Neural progenitor cell (in vitro differentiated cells): ENCODE measurements around the gene SLC48A1. TPM values are rescaled to one million over a fixed set of nuclear protein-coding genes. Genes with fewer than 3 reads are reported as not detected.
A peak's percentile ranks its signal among the peaks of the same experiment; 100 is the strongest.

ENCODE experiments used
- DNase-seq: peaks from one replicate; pipeline ENCODE4 v3.0.0-alpha.2; 2016; ENCODE audit warnings: low spot score
- H2AFZ ChIP-seq: fragments of 200-600 bp; sonication (generic); replicated peaks from 2 replicates; pipeline ENCODE4 v1.6.1; 2016; ENCODE audit warnings: antibody characterized with exemption
- H3F3A ChIP-seq: fragments of 200-600 bp; sonication (generic); 2 replicates; pipeline ENCODE4 v1.6.1; 2016; ENCODE audit warnings: antibody characterized with exemption, low read depth
- H3K27ac ChIP-seq: fragments of 200-600 bp; sonication (generic); 2 replicates; pipeline ENCODE4 v1.5.1; 2016; ENCODE audit warnings: mild to moderate bottlenecking
- H3K27me3 ChIP-seq: fragments of 200-600 bp; sonication (generic); 2 replicates; pipeline ENCODE4 v1.6.1; 2016; ENCODE audit warnings: mild to moderate bottlenecking, moderate library complexity
- H3K36me3 ChIP-seq: fragments of 200-600 bp; sonication (generic); 2 replicates; pipeline ENCODE4 v1.5.1; 2016
- H3K4me1 ChIP-seq: fragments of 200-600 bp; sonication (generic); 2 replicates; pipeline ENCODE4 v1.6.1; 2016; ENCODE audit warnings: mixed run types
- H3K4me2 ChIP-seq: fragments of 200-600 bp; sonication (generic); 2 replicates; pipeline ENCODE4 v1.6.1; 2016
- H3K4me3 ChIP-seq: fragments of 200-600 bp; sonication (generic); 2 replicates; pipeline ENCODE4 v1.5.1; 2016
- H3K79me2 ChIP-seq: fragments of 200-600 bp; sonication (generic); 2 replicates; pipeline ENCODE4 v1.6.1; 2016; ENCODE audit warnings: low read depth
- H3K9ac ChIP-seq: fragments of 200-600 bp; sonication (generic); 2 replicates; pipeline ENCODE4 v1.6.1; 2016
- H3K9me3 ChIP-seq: fragments of 200-600 bp; sonication (generic); 2 replicates; pipeline ENCODE4 v1.5.1; 2016; ENCODE audit warnings: low read depth
- H4K20me1 ChIP-seq: fragments of 200-600 bp; sonication (generic); 2 replicates; pipeline ENCODE4 v1.6.1; 2016; ENCODE audit warnings: low read depth
- H3K27ac Mint-ChIP-seq: 3 replicates; pipeline ENCODE4 v1.8.0; 2021; ENCODE audit warnings: mixed read lengths
- H3K27me3 Mint-ChIP-seq: 2 replicates; pipeline ENCODE4 v1.8.0; 2022; ENCODE audit warnings: low read depth, mild to moderate bottlenecking, inconsistent platforms, moderate library complexity, mixed read lengths; ENCODE audit not compliant: insufficient read depth
- H3K36me3 Mint-ChIP-seq: 3 replicates; pipeline ENCODE4 v1.8.0; 2021; ENCODE audit warnings: mixed read lengths
- H3K4me1 Mint-ChIP-seq: 3 replicates; pipeline ENCODE4 v1.8.0; 2021; ENCODE audit warnings: mixed read lengths
- H3K4me3 Mint-ChIP-seq: 3 replicates; pipeline ENCODE4 v1.8.0; 2021; ENCODE audit warnings: mild to moderate bottlenecking, moderate library complexity, mixed read lengths
- H3K9me3 Mint-ChIP-seq: 3 replicates; pipeline ENCODE4 v1.8.0; 2020; ENCODE audit warnings: mixed read lengths
- CTCF ChIP-seq: fragments of 200-600 bp; sonication (generic); IDR thresholded peaks from 2 replicates; pipeline ENCODE4 v1.5.1; 2017; ENCODE audit warnings: antibody characterized with exemption, mild to moderate bottlenecking
- EZH2 ChIP-seq: fragments of 200-600 bp; sonication (generic); IDR thresholded peaks from 2 replicates; pipeline ENCODE4 v1.6.1; 2017; ENCODE audit warnings: antibody characterized with exemption, mild to moderate bottlenecking, moderate library complexity
- EZH2phosphoT487 ChIP-seq: fragments of 200-600 bp; sonication (generic); IDR thresholded peaks from 2 replicates; pipeline ENCODE4 v1.6.1; 2017; ENCODE audit warnings: antibody characterized with exemption
- total RNA-seq: library from RNA; depleted of rRNA; stranded (reverse); fragments of >200 nt; gene quantifications from 2 replicates; pipeline ENCODE4 v1.2.3, GENCODE V29; 2015; ENCODE audit warnings: low replicate concordance

The SLC48A1 gene
- total RNA-seq, 1 donor from 2014 or later: 8.3 TPM

GRCh38 chr12:47754126-47754525, 18.9 kb upstream of the SLC48A1 start:
- Histone ChIP-seq H3K36me3 (no peaks in the 10 kb centered on the region), H3F3A (peaks cover 16% of the 10 kb centered on the region), H3K9me3 (no peaks in the 10 kb centered on the region), H4K20me1 (no peaks in the 10 kb centered on the region), H3K27ac (no peak overlapping the region), H3K27me3 (peaks cover under 1% of the 10 kb centered on the region), H3K4me3 (no peak overlapping the region), H3K4me1 (peaks cover 27% of the 10 kb centered on the region), H3K4me2 (no peak overlapping the region), H2AFZ (no peak overlapping the region), H3K79me2 (no peaks in the 10 kb centered on the region), H3K9ac (no peak overlapping the region)
- Mint-ChIP-seq H3K4me3 (no peak overlapping the region), H3K4me1 (peaks cover 39% of the 10 kb centered on the region), H3K36me3 (no peaks in the 10 kb centered on the region), H3K9me3 (no peaks in the 10 kb centered on the region), H3K27me3 (peaks cover 11% of the 10 kb centered on the region), H3K27ac (no peak overlapping the region)
- no peak for DNase-seq
- no peak for TF ChIP-seq CTCF
- TF ChIP-seq EZH2: no peak
- TF ChIP-seq EZH2phosphoT487: no peak

GRCh38 chr12:47754881-47755280, 18.2 kb upstream of the SLC48A1 start:
- Histone ChIP-seq H3K4me2 (no peak overlapping the region), H3K27me3 (peaks cover 8% of the 10 kb centered on the region), H3K79me2 (no peaks in the 10 kb centered on the region), H3K36me3 (no peaks in the 10 kb centered on the region), H3K4me1 (peaks cover 27% of the 10 kb centered on the region), H3K9me3 (no peaks in the 10 kb centered on the region), H2AFZ (no peak overlapping the region), H3K4me3 (no peak overlapping the region), H3K9ac (no peak overlapping the region), H4K20me1 (no peaks in the 10 kb centered on the region), H3F3A (peaks cover 16% of the 10 kb centered on the region), H3K27ac (no peak overlapping the region)
- Mint-ChIP-seq H3K27me3 (peaks cover 13% of the 10 kb centered on the region), H3K4me1 (peaks cover 39% of the 10 kb centered on the region), H3K9me3 (no peaks in the 10 kb centered on the region), H3K36me3 (no peaks in the 10 kb centered on the region), H3K4me3 (no peak overlapping the region), H3K27ac (no peak overlapping the region)
- TF ChIP-seq EZH2 (no peak), EZH2phosphoT487 (no peak), CTCF (no peak)
- DNase-seq: no peak

- no peak overlapping the region for H3K9ac ChIP-seq
- no peak for TF ChIP-seq CTCF
- no peak for TF ChIP-seq EZH2
- H3K79me2 ChIP-seq: no peaks in the 10 kb centered on the region
- no peak overlapping the region for H2AFZ ChIP-seq
- H3K4me1 Mint-ChIP-seq: peaks cover 39% of the 10 kb centered on the region
- H3K27me3 Mint-ChIP-seq: peaks cover 11% of the 10 kb centered on the region
- no peaks in the 10 kb centered on the region for H3K9me3 ChIP-seq
- no peak overlapping the region for H3K4me3 ChIP-seq
- H3K27ac Mint-ChIP-seq: peak overlapping the region; percentile 53
- peaks cover 16% of the 10 kb centered on the region for H3F3A ChIP-seq
- peaks cover 27% of the 10 kb centered on the region for H3K4me1 ChIP-seq
- no peaks in the 10 kb centered on the region for H3K36me3 ChIP-seq
- no peak overlapping the region for H3K4me2 ChIP-seq
- no peaks in the 10 kb centered on the region for H4K20me1 ChIP-seq
- H3K27ac ChIP-seq: no peak overlapping the region
- DNase-seq: no peak
- H3K9me3 Mint-ChIP-seq: no peaks in the 10 kb centered on the region
- H3K27me3 ChIP-seq: peaks cover 14% of the 10 kb centered on the region
- H3K36me3 Mint-ChIP-seq: no peaks in the 10 kb centered on the region
- peak overlapping the region; percentile 36 for H3K4me3 Mint-ChIP-seq
Measured at GRCh38 chr12:47755655-47756562, 17.1 kb upstream of the SLC48A1 start.
